Kidney (tissue), 14 donors: ENCODE data around the gene DRD4. TPM values are rescaled to one million over a fixed set of nuclear protein-coding genes. Genes with fewer than 3 reads are reported as not detected.

Experiments
- DNase-seq, 5 donors: peaks; one replicate each; pipeline ENCODE4 v3.0.0-alpha.2; 2013 to 2020
- FAIRE-seq: peaks from 2 replicates; lab custom pipeline; 2012; peaks lifted over from hg19 to GRCh38; lab: Jason Lieb, UNC
- H3K27ac ChIP-seq, 2 donors: one replicate each; pipeline ENCODE4 v1.7.0; 2013; ENCODE audit warnings: low read depth in 2 of 2, low read length in 2 of 2, inconsistent platforms in 1 of 2
- H3K27me3 ChIP-seq: one replicate; pipeline ENCODE4 v1.7.1; 2013; ENCODE audit warnings: low read length, inconsistent platforms; ENCODE audit not compliant: control insufficient read depth, insufficient read depth
- H3K36me3 ChIP-seq, 3 donors: one replicate each; pipeline versions ENCODE4 v1.7.0 to v1.7.1; 2013; ENCODE audit warnings: low read length in 3 of 3, control low read depth in 1 of 3, inconsistent platforms in 1 of 3; ENCODE audit not compliant: insufficient read depth in 3 of 3, control insufficient read depth in 2 of 3
- H3K4me1 ChIP-seq, 3 donors: one replicate each; pipeline versions ENCODE4 v1.7.0 to v1.7.1; 2013; ENCODE audit warnings: low read length in 3 of 3, inconsistent platforms in 1 of 3, low read depth in 1 of 3; ENCODE audit not compliant: control insufficient read depth in 2 of 3, insufficient read depth in 2 of 3
- H3K4me3 ChIP-seq, 3 donors: one replicate each; pipeline versions ENCODE4 v1.7.0 to v1.8.1; 2013; ENCODE audit warnings: low read length in 3 of 3, control low read depth in 1 of 3, inconsistent platforms in 1 of 3
- H3K9ac ChIP-seq, 3 donors: one replicate each; pipeline versions ENCODE4 v1.7.0 to v1.7.1; 2013; ENCODE audit warnings: low read length in 3 of 3, control low read depth in 1 of 3, inconsistent platforms in 1 of 3
- H3K9me3 ChIP-seq, 3 donors: one replicate each; pipeline versions ENCODE4 v1.7.0 to v1.7.1; 2013; ENCODE audit warnings: low read length in 3 of 3, control low read depth in 1 of 3, inconsistent platforms in 1 of 3; ENCODE audit not compliant: control insufficient read depth in 2 of 3, insufficient read depth in 1 of 3
- CTCF ChIP-seq: IDR thresholded peaks from 3 replicates; pipeline ENCODE4 v1.5.1; 2012; ENCODE audit warnings: mild to moderate bottlenecking, moderate library complexity, borderline replicate concordance; ENCODE audit not compliant: insufficient read depth; ENCODE audit errors: extremely low read depth
- intact Hi-C: fragments of 100-400 bp; cut with DNase I; formaldehyde crosslinking; loops from one replicate; pipeline ENCODE4 v1.11.1; 2022
- polyA plus RNA-seq: library from polyadenylated mRNA; stranded (reverse); fragments of 350-450 nt; fragmentation: Illumina TruSeq; extraction: RNeasy Lipid Tissue Mini Kit (QIAGEN cat#74804); gene quantifications from one replicate; pipeline ENCODE4 v1.2.3, GENCODE V29; 2014; ENCODE audit warnings: low read depth, low replicate concordance; ENCODE audit not compliant: insufficient read depth
- total RNA-seq: library from RNA; stranded (reverse); fragmentation: NEBNext Ultra II Directional; extraction: Animal tissue kit (Norgen Biotek cat#: 25700); gene quantifications from one replicate; pipeline ENCODE4 v1.2.1, GENCODE V29; 2021
- donor health status: control.
- donor health status: control.
- donor health status: control.
- donor health status: control.
- donor health status: control.
- donor health status: DM: yes; HTN: yes; CAD: no.
- donor health status: Normal renal cell carcinoma (clear cell type).

The DRD4 gene
- total and polyA plus RNA-seq, 2 donors from 2014 or later: 0.47 to 1.1 TPM

DNA sequence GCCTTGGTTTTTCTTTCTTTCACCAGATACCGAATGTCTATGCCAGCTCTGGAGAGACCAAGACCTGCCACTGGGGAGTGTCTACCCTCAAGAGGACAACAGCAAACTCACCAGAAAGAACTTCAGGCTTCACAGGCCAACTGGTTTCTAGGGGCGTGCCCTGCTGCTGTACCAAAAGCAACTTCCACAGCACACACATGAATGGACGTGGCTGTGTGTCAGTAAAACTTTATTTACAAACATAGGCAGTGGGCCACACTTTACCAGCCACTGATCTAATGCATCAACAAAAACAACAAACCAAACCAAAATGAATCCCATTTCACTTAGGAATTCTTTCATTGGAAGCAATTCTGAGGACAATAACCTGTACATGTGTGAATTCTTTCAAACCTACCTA, 41.2 kb downstream of the DRD4 start:
- no peak overlapping the region for H3K27ac ChIP-seq
- no peaks in the 10 kb centered on the region for H3K27me3 ChIP-seq
- TF ChIP-seq CTCF: no peak
- H3K4me3 ChIP-seq: no peak overlapping the region
- FAIRE-seq (no peak), DNase-seq (no peak)
- H3K9me3 ChIP-seq: no peaks in the 10 kb centered on the region
- H3K4me1 ChIP-seq: peaks cover 0 to 2% (median 0%) of the 10 kb centered on the region in 3 donors
- intact Hi-C loops: no loop called here
- no peak overlapping the region for H3K9ac ChIP-seq
- H3K36me3 ChIP-seq: peaks cover 2 to 30% (median 22%) of the 10 kb centered on the region in 3 donors

DNA sequence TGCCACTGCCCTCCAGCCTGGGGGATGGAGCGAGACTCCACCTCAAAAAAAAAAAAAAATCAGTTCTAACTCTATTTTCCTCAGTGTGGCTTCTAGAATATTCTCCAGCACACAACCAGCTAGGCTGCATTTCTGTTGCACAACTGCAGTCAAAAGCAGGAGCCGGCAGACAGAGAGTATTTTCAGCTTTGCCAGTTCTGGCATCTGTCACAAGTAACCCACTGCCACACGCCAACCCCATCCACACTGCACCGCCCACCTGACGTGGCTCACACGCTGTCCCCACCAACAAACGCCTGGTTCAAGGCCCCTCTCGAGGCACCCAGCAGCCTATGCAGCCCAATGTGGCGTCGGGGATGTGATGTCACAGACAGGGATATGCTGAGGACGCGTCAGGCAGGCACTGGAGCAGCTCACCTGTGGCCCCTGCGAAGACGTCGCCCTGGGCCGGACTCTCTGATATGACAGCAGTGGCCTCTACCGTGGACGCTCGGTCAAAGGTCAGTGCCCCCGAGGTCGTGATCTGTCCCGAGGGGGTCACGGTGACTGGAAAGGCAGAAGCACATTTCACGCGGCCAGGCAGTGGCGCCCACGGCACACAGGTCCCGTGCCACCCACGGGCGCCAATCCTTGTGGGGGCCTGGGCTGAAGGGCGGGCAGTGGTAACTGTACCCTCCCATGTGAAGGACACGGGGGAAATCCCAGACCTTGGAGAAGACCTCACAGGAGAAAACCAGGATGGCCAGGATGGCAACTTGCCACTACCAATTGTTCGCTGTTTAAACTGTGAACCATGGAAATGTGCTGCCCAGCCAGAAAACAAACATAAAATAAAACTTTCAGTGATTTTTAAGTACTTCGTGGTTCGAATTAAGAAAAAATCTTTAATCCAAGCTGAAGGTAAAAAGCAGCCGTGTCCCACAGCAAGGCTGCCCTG, 42.5 kb downstream of the DRD4 start:
- FAIRE-seq: no peak
- no peak for DNase-seq
- no peak overlapping the region for H3K27ac ChIP-seq
- intact Hi-C loops: no loop called here
- no peaks in the 10 kb centered on the region for H3K27me3 ChIP-seq
- no peak overlapping the region for H3K9ac ChIP-seq
- peaks cover 0 to 21% (median 18%) of the 10 kb centered on the region in 3 donors for H3K36me3 ChIP-seq
- peaks cover 0 to 2% (median 0%) of the 10 kb centered on the region in 3 donors for H3K4me1 ChIP-seq
- no peak overlapping the region for H3K4me3 ChIP-seq
- no peak for TF ChIP-seq CTCF
- no peaks in the 10 kb centered on the region for H3K9me3 ChIP-seq

DNA sequence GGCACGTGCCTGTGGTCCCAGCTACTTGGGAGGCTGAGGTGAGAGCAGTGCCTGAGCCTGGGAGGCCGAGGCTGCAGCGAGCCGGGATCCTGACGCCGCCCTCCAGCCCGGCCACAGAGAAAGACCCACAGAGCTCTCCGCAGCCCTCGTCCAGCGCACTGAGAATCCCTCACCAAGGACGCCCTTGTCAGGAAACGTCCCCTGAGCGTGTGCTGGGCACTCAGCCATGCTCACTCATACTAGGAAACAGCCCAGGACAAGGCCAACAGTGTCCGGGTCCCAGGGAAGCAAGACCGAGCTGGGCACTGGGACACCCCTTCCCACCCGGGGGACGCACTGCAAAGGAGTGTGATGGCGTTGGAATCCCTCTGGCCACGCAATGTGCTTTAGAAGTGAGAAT, 43.4 kb downstream of the DRD4 start:
- H3K9ac ChIP-seq: no peak overlapping the region
- H3K27me3 ChIP-seq: no peaks in the 10 kb centered on the region
- H3K27ac ChIP-seq: no peak overlapping the region
- TF ChIP-seq CTCF: no peak
- peaks cover 0 to 24% (median 16%) of the 10 kb centered on the region in 3 donors for H3K36me3 ChIP-seq
- H3K9me3 ChIP-seq: no peaks in the 10 kb centered on the region
- intact Hi-C loops: no loop called here
- no peak overlapping the region for H3K4me3 ChIP-seq
- DNase-seq (no peak), FAIRE-seq (no peak)
- peaks cover 0 to 2% (median 0%) of the 10 kb centered on the region in 3 donors for H3K4me1 ChIP-seq
